ENCODE measurements around the gene JMJD6. TPM values are rescaled to one million over a fixed set of nuclear protein-coding genes. Genes with fewer than 3 reads are reported as not detected.
A peak's percentile ranks its signal among the peaks of the same experiment; 100 is the strongest.

The JMJD6 gene
- total RNA-seq, 1 donor from 2014 or later = 39.0 TPM

- no peak overlapping the region for H3K4me3 Mint-ChIP-seq (ENCODE audit: unreplicated experiment)
Observed at GRCh38 chr17:76670020-76670717, 56.2 kb downstream of the JMJD6 start.

More at GRCh38 chr17:76670020-76670717, 56.2 kb downstream of the JMJD6 start:
- Mint-ChIP-seq H3K9me3 (ENCODE audit: unreplicated experiment) (peaks cover 9% of the 10 kb centered on the region), H3K27me3 (ENCODE audit: unreplicated experiment) (peaks cover 4% of the 10 kb centered on the region), H3K27ac (ENCODE audit: unreplicated experiment) (no peak overlapping the region), H3K4me1 (ENCODE audit: low read depth, unreplicated experiment) (peaks cover 9% of the 10 kb centered on the region), H3K36me3 (ENCODE audit: unreplicated experiment) (no peaks in the 10 kb centered on the region)
- no peak for TF ChIP-seq CTCF (IDR thresholded peaks at IDR 0.05; ENCODE audit: partially characterized antibody, unreplicated experiment)
- no peak for DNase-seq

Small RNA genes within 50 kb of the gene (microRNA-seq; reads per million reads assigned to microRNA genes)
- 18.6 reads per million, percentile 58 among the genes with 10 or more reads in this experiment for gene MIR636 (ENCODE audit: unreplicated experiment)

Other genes starting within 250 kb of the JMJD6 start
- gene RHBDF2, start 225.2 kb downstream of the JMJD6 start, total RNA-seq (ENCODE audit: unreplicated experiment) = 1.9 TPM
- gene CYGB, start 188.9 kb downstream of the JMJD6 start, total RNA-seq (ENCODE audit: unreplicated experiment) = 20.4 TPM
- gene PRCD, start 186.6 kb downstream of the JMJD6 start, total RNA-seq (ENCODE audit: unreplicated experiment) = 1.4 TPM
- 0.32 TPM for gene ST6GALNAC2, start 140.7 kb downstream of the JMJD6 start, total RNA-seq (ENCODE audit: unreplicated experiment)
- not detected for gene ST6GALNAC1, start 82.8 kb downstream of the JMJD6 start, total RNA-seq (ENCODE audit: unreplicated experiment)
- 236 TPM for gene MXRA7, start 15.6 kb downstream of the JMJD6 start, total RNA-seq (ENCODE audit: unreplicated experiment)
- 24.3 TPM for gene METTL23, start 233 bp upstream of the JMJD6 start, total RNA-seq (ENCODE audit: unreplicated experiment)
- 188 TPM for gene SRSF2, start 10.7 kb upstream of the JMJD6 start, total RNA-seq (ENCODE audit: unreplicated experiment)
- gene MFSD11, start 11.5 kb upstream of the JMJD6 start, total RNA-seq (ENCODE audit: unreplicated experiment) = 33.7 TPM
- 22.9 TPM for gene MGAT5B, start 141.8 kb upstream of the JMJD6 start, total RNA-seq (ENCODE audit: unreplicated experiment)